Measurements from ENCODE around the gene TFF3.

Gene TFF3

DNA sequence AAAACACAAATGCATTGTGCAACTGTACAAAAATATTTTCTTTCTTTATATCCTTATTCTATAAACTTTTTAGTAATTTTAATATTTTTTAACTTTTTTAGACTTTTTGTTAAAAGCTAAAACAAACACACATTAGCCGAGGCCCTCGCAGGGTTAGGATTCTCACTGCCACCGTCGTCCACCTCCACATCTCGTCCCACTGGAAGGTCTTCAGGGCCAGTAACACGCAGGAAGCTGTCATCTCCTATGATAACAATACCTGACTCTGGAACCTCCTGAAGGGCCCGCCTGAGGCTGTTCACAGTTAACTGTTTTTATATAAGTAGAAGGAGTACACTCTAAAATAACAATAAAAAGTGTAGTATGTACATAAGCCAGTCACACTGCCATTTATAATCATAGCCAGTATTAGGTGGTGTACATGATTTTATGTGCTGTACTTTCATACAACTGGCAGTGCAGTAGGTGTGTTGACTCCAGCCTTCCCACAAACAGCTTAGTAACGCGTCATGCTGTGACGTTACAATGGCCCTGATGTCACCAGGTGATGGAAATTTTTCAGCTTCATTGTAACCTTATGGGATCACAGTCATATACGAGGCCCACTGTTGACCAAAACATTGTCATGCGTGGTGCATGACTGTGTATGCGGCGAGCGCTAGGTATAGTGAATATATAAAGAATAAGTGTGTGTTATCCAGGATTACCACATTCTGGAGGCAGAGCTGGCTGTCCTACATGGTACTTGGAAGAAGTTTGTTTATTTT is 26.8 kb upstream of the TFF3 start:
- H3K4me3 ChIP-seq (ENCODE audit: low read depth, low read length), result no peak overlapping the region
- TF ChIP-seq, protein P1, sequence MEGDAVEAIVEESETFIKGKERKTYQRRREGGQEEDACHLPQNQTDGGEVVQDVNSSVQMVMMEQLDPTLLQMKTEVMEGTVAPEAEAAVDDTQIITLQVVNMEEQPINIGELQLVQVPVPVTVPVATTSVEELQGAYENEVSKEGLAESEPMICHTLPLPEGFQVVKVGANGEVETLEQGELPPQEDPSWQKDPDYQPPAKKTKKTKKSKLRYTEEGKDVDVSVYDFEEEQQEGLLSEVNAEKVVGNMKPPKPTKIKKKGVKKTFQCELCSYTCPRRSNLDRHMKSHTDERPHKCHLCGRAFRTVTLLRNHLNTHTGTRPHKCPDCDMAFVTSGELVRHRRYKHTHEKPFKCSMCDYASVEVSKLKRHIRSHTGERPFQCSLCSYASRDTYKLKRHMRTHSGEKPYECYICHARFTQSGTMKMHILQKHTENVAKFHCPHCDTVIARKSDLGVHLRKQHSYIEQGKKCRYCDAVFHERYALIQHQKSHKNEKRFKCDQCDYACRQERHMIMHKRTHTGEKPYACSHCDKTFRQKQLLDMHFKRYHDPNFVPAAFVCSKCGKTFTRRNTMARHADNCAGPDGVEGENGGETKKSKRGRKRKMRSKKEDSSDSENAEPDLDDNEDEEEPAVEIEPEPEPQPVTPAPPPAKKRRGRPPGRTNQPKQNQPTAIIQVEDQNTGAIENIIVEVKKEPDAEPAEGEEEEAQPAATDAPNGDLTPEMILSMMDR (IDR thresholded peaks at IDR 0.05; ENCODE audit: insufficient read depth, low read depth, low read length, missing control alignments), result no peak
- DNase-seq (ENCODE audit: low read depth), result no peak

DNA sequence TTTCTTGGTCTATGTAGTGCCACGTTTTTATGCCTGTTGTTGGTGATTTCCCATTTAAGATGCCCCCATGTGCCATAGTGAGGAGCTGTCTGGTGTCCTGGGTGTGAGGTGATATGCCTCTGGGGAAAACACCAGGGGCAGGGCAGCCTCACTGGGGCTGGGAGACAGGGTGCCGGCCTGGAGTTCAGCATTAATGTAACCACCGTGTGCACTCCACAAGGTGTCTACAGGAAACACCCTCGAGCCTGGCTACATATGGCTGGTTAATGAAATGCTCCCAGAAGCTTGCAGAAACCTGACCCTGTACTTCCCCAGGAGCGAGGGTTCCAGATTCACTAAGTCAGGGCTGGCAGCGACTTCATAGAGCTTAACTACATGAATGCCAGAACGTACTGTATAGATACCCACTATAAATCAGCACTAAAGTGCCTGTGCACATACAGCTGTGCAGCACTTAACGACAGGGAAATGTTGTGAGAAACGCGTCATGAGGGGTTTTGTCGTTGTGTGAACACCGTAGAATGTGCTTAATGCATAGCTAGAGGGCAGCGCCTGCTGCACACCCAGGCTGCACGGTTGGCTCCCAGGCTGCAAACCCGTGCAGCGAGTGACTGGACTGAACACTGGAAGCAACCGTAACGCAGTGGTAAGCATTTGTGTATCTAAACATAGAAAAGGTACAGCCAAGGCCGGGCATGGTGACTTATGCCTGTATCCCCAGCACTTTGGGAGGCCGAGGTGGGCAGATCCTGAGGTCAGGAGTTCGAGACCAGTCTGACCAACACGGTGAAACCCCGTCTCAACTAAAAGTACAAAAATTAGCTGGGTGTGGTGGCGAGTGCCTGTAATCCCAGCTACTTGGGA is 25.2 kb upstream of the TFF3 start:
- TF ChIP-seq, protein P1 (IDR thresholded peaks at IDR 0.05; ENCODE audit: insufficient read depth, low read depth, low read length, missing control alignments), result no peak
- no peak for DNase-seq (ENCODE audit: low read depth)
- H3K4me3 ChIP-seq (ENCODE audit: low read depth, low read length), result no peak overlapping the region

DNA sequence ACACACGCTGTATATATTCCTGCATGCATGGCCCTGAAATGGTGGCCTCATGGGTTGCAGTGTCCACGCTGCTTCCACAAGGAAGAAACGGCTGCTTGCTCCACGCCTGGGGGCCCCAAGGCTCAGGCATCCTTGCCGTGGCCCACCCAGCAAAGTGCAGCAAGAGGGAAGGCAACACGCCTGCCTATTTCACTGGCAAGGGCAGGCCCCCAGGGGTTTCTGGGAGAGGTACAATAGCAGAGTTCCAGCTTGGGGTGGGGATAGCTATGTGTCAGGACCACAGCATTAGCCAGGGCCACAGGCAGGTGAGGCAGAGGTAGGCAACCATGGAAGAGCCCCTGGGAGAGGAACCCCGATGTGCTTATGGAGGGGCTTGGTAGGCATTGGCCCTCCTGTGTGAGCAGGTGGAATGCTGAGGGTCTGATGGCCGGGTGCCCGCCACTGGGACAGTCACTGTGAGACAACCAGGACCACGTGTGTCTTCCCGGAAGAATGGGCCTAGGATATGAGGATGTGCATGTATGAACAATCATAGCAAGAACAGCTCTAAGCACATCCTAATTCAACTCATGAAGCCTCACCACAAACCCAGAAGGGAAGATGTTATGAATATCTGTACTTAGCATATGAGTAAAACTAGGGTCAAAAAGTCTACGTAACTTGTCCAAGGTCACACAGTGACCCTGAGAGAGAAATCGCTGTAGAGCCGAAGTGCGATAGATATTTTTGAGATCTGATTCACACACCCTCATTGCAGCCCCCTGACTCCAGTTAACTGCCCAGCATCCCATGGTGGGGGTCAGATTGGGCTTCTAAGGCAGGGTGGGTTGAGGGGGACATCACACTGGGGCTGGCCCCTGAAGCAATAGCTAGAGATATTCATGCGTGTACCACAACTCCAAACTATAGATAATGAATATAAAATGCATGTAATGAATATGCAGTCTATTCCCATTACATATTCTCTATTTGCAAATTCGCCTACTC is 23.8 kb upstream of the TFF3 start:
- peak; percentile 68 for DNase-seq (ENCODE audit: low read depth)
- no peak overlapping the region for H3K4me3 ChIP-seq (ENCODE audit: low read depth, low read length)
- TF ChIP-seq, protein P1 (IDR thresholded peaks at IDR 0.05; ENCODE audit: insufficient read depth, low read depth, low read length, missing control alignments), result no peak

DNA sequence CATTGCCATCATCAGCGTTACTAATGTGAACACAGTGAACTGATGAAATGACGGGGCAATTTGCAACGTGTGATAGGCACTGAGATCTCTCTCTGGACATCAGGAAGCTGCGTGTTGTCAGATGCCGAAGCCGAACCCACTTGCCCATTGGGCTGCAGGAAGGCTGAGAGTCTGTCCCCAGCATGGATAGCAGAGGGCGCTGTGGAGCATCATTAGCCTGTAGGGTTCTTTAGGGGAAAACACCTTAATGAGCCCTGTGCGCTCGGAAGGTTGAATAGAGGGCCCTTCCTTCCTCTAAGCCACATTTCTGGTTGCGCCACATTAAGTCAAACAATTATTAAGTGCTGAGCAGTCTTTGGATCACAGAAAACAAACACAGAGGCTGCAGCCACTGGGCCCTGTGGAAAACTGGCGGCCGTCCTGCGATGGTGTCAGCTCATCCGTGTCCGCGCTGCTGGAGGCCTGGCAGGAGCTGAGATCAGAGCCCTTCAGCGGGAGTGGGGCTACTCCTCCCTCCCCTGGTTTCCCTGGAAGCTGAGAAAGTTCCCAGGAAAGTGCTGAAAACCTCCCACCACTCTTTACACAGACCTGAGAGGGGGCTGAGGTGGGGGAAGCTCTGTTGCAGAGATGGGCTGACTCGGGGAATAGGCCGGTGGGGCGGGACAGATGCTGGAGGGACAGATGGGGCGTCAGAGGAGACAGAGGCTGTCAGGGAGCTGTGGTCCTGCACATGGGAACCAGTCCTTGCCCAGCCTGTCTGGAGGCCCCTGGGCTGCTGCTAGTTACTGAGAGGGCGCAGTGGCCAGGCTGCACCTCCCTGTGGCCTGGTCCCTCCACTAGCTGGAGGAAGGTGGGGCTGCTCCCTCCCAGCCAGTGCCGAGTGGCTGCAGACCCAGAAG is 22.9 kb upstream of the TFF3 start:
- TF ChIP-seq, protein P1 (IDR thresholded peaks at IDR 0.05; ENCODE audit: insufficient read depth, low read depth, low read length, missing control alignments), result peak; percentile 67
- DNase-seq (ENCODE audit: low read depth), result peak; percentile 78
- H3K4me3 ChIP-seq (ENCODE audit: low read depth, low read length), result no peak overlapping the region

DNA sequence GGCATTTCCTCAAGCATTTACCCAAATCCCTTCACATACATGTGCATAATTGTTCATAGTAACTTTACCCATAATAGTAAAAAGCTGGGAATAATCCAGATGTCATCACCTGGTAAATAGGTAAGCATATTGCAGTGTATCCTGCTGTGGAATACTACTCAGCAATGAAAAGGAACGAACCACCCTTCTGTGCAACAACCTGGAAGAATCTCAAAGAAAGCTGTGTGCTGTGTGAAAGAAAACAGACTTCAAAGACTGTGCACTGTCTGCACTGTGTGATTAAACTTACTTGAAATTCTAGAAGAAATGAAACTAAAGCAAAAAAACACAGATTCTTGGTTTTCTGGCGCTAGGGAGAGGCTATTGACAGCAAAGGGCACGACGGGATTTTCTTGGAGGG is 22.1 kb upstream of the TFF3 start:
- no peak overlapping the region for H3K4me3 ChIP-seq (ENCODE audit: low read depth, low read length)
- no peak for DNase-seq (ENCODE audit: low read depth)
- TF ChIP-seq, protein P1 (IDR thresholded peaks at IDR 0.05; ENCODE audit: insufficient read depth, low read depth, low read length, missing control alignments), result no peak
